ENCODE data around the gene WWOX. TPM values are rescaled to one million over a fixed set of nuclear protein-coding genes. Genes with fewer than 3 reads are reported as not detected.

WWOX gene
- total RNA-seq, 1 donor from 2014 or later = 28.2 TPM

DNA sequence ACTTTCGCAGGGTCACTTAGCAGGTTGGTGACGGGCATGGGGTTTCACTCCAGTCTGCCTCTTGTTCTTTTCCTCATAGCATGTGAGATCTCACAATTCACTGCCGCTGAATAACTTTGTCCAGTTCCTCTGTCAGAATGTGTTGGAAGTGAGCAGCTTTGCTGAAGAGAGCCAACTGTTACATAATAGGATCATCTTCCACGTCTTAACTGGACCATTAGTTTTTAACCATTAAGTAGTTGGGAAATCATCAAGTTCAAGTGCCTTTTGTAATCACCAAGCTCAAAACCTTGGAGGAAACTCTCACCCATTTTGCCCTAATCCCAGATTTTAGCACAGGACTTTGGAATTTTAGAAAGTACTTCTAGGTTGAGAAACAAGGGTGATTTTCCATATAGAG is 290.6 kb downstream of the WWOX start:
- Mint-ChIP-seq H3K4me3 (ENCODE audit: unreplicated experiment) (no peak overlapping the region), H3K36me3 (ENCODE audit: unreplicated experiment) (peaks cover 8% of the 10 kb centered on the region), H3K4me1 (ENCODE audit: unreplicated experiment) (peaks cover 22% of the 10 kb centered on the region), H3K27ac (ENCODE audit: unreplicated experiment) (peak overlapping the region; percentile 43), H3K27me3 (ENCODE audit: unreplicated experiment) (no peaks in the 10 kb centered on the region), H3K9me3 (ENCODE audit: unreplicated experiment) (peaks cover 5% of the 10 kb centered on the region)
- TF ChIP-seq CTCF (IDR thresholded peaks at IDR 0.05) = no peak
- DNase-seq (ENCODE audit: extremely low spot score, unreplicated experiment) = no peak

- H3K36me3 Mint-ChIP-seq (ENCODE audit: unreplicated experiment) = peaks cover 8% of the 10 kb centered on the region
- H3K9me3 Mint-ChIP-seq (ENCODE audit: unreplicated experiment) = peaks cover 9% of the 10 kb centered on the region
- H3K27ac Mint-ChIP-seq (ENCODE audit: unreplicated experiment) = peak overlapping the region; percentile 43
- TF ChIP-seq CTCF (IDR thresholded peaks at IDR 0.05) = no peak
- no peak for DNase-seq (ENCODE audit: extremely low spot score, unreplicated experiment)
- H3K27me3 Mint-ChIP-seq (ENCODE audit: unreplicated experiment) = no peaks in the 10 kb centered on the region
- peaks cover 22% of the 10 kb centered on the region for H3K4me1 Mint-ChIP-seq (ENCODE audit: unreplicated experiment)
- no peak overlapping the region for H3K4me3 Mint-ChIP-seq (ENCODE audit: unreplicated experiment)
Measured at GRCh38 chr16:78390508-78391324, 291.3 kb downstream of the WWOX start.

DNA sequence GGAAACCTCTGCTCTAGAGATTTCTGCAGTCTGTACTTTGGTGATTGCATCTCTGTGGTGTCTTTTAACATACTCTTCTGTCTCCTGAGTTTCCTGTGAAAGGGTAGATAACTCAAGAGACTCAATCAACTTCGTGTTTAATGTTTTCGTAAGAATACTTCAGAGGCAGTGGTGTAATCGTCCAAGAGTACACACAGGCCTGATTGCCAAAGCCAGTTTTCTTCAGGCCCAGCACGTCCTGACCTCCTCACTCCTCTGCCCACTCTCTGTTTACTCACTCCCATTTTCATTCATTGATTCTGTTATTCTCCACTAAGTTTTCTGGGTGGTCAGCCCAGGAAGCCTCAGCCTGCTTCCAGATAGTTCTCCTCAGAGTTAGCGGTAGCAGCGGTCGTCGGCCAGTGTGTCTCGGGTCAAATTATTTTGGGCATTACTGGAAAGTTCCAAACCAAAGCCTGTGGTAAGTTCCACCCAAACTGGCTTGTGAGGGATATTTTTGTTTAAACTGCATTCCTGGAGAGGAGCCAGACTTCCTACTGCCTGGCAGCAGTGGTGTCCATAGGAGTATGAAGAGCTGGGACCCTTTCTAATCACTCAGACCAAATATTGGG is 293.2 kb downstream of the WWOX start:
- H3K27me3 Mint-ChIP-seq (ENCODE audit: unreplicated experiment) = no peaks in the 10 kb centered on the region
- peaks cover 7% of the 10 kb centered on the region for H3K36me3 Mint-ChIP-seq (ENCODE audit: unreplicated experiment)
- H3K9me3 Mint-ChIP-seq (ENCODE audit: unreplicated experiment) = peaks cover 13% of the 10 kb centered on the region
- H3K4me3 Mint-ChIP-seq (ENCODE audit: unreplicated experiment) = no peak overlapping the region
- DNase-seq (ENCODE audit: extremely low spot score, unreplicated experiment) = no peak
- peak overlapping the region; percentile 47 for H3K27ac Mint-ChIP-seq (ENCODE audit: unreplicated experiment)
- TF ChIP-seq CTCF (IDR thresholded peaks at IDR 0.05) = no peak
- peaks cover 22% of the 10 kb centered on the region for H3K4me1 Mint-ChIP-seq (ENCODE audit: unreplicated experiment)

DNA sequence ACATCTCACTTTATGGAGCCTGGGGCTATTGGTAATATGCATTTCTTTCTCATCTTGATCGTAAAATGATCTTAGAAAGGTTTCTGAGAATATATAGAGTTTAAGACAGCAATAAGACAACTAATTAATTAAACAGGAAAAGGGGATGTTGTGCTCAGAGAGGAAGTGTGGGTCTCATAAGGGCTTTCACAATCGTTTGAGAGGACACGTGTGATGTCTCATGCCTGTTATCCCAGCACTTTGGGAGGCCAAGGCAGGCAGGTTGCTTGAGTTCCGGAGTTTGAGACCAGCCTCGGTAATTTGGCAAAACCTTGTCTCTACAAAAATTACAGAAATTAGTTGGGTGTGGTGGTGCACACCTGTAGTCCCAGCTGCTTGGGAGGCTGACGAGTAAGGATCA is 295.6 kb downstream of the WWOX start:
- H3K4me3 Mint-ChIP-seq (ENCODE audit: unreplicated experiment) = no peak overlapping the region
- peaks cover 6% of the 10 kb centered on the region for H3K36me3 Mint-ChIP-seq (ENCODE audit: unreplicated experiment)
- H3K27me3 Mint-ChIP-seq (ENCODE audit: unreplicated experiment) = no peaks in the 10 kb centered on the region
- peaks cover 13% of the 10 kb centered on the region for H3K9me3 Mint-ChIP-seq (ENCODE audit: unreplicated experiment)
- DNase-seq (ENCODE audit: extremely low spot score, unreplicated experiment) = no peak
- H3K4me1 Mint-ChIP-seq (ENCODE audit: unreplicated experiment) = peaks cover 18% of the 10 kb centered on the region
- TF ChIP-seq CTCF (IDR thresholded peaks at IDR 0.05) = no peak
- H3K27ac Mint-ChIP-seq (ENCODE audit: unreplicated experiment) = no peak overlapping the region

- Mint-ChIP-seq H3K9me3 (ENCODE audit: unreplicated experiment) (peaks cover 13% of the 10 kb centered on the region), H3K4me1 (ENCODE audit: unreplicated experiment) (peaks cover 7% of the 10 kb centered on the region), H3K4me3 (ENCODE audit: unreplicated experiment) (no peak overlapping the region), H3K36me3 (ENCODE audit: unreplicated experiment) (peaks cover 6% of the 10 kb centered on the region), H3K27ac (ENCODE audit: unreplicated experiment) (no peak overlapping the region), H3K27me3 (ENCODE audit: unreplicated experiment) (no peaks in the 10 kb centered on the region)
- DNase-seq (ENCODE audit: extremely low spot score, unreplicated experiment) = no peak
- peak; percentile 41 for TF ChIP-seq CTCF (IDR thresholded peaks at IDR 0.05)
Measured at GRCh38 chr16:78396046-78396445, 296.6 kb downstream of the WWOX start.
